Activated B cell treated with CpG ODN at 0.5 μM for 24 hours (primary cell): Measurements from ENCODE around the gene MFSD2A. TPM values are rescaled to one million over a fixed set of nuclear protein-coding genes. Genes with fewer than 3 reads are reported as not detected.

Experiments
- ATAC-seq: fragments of 200-7000 bp; cut with Tn5 transposase; one replicate; pipeline ENCODE4 v1.10.0; 2021; ENCODE audit warnings: low read depth, mild to moderate bottlenecking, moderate library complexity
- CTCF ChIA-PET: fragments of 350-600 bp; sonication (Branson Sonifier 250); formaldehyde crosslinking; loops from one replicate; lab custom pipeline; 2021; ENCODE audit warnings: antibody characterized with exemption; lab: Charles Lee
- POLR2A ChIA-PET: fragments of 350-600 bp; sonication (Branson Sonifier 250); formaldehyde crosslinking; loops from one replicate; lab custom pipeline; 2021; ENCODE audit warnings: antibody characterized with exemption; lab: Charles Lee
- DNase-seq: peaks from one replicate; pipeline ENCODE4 v3.0.0; 2022
- H3K27ac Mint-ChIP-seq: one replicate; pipeline ENCODE4 v1.8.0; 2020; ENCODE audit warnings: mixed read lengths
- H3K27me3 Mint-ChIP-seq: one replicate; pipeline ENCODE4 v1.8.0; 2021; ENCODE audit warnings: mixed read lengths
- H3K36me3 Mint-ChIP-seq: one replicate; pipeline ENCODE4 v1.8.0; 2021; ENCODE audit warnings: low read depth, mixed read lengths
- H3K4me1 Mint-ChIP-seq: one replicate; pipeline ENCODE4 v1.8.0; 2021; ENCODE audit warnings: mixed read lengths
- H3K4me3 Mint-ChIP-seq: one replicate; pipeline ENCODE4 v1.8.0; 2020; ENCODE audit warnings: mild to moderate bottlenecking, mixed read lengths
- H3K9me3 Mint-ChIP-seq: one replicate; pipeline ENCODE4 v1.8.0; 2020; ENCODE audit warnings: mixed read lengths
- CTCF ChIP-seq: fragments of 200-600 bp; IDR thresholded peaks from one replicate; pipeline ENCODE4 v1.8.0; 2022; ENCODE audit warnings: antibody characterized with exemption, mild to moderate bottlenecking
- intact Hi-C: fragments of 100-400 bp; cut with micrococcal nuclease; formaldehyde crosslinking; loops from one replicate; pipeline ENCODE4 v1.15.1; 2024
- total RNA-seq: library from RNA; stranded (reverse); gene quantifications from 2 replicates; pipeline ENCODE4 v1.2.3, GENCODE V29; 2022

MFSD2A gene
- total RNA-seq, 1 donor from 2014 or later: 36.0 TPM

- Mint-ChIP-seq H3K4me3 (no peak overlapping the region), H3K9me3 (no peaks in the 10 kb centered on the region), H3K4me1 (peaks cover 5% of the 10 kb centered on the region), H3K36me3 (no peaks in the 10 kb centered on the region), H3K27me3 (no peaks in the 10 kb centered on the region), H3K27ac (no peak overlapping the region)
- no peak for ATAC-seq
- DNase-seq: no peak
- POLR2A ChIA-PET: interaction anchor here (0.7 kb wide), 2 partner anchors 9 to 432 kb away, joined by 3 to 5 read pairs; no protein-coding TSS in a partner anchor
- TF ChIP-seq CTCF: no peak
- intact Hi-C loops: no loop called here
- CTCF ChIA-PET: interaction anchor here (1.2 kb wide), 1 partner anchor 103 kb away, joined by 3 read pairs; no protein-coding TSS in a partner anchor
Measured at GRCh38 chr1:39928809-39929587, 25.9 kb upstream of the MFSD2A start.

GRCh38 chr1:39933956-39934941, 20.7 kb upstream of the MFSD2A start:
- H3K36me3 Mint-ChIP-seq: no peaks in the 10 kb centered on the region
- peaks cover 4% of the 10 kb centered on the region for H3K4me1 Mint-ChIP-seq
- POLR2A ChIA-PET: no interaction called here
- CTCF ChIA-PET: no interaction called here
- no peak for TF ChIP-seq CTCF
- intact Hi-C loops: no loop called here
- no peak overlapping the region for H3K27ac Mint-ChIP-seq
- H3K9me3 Mint-ChIP-seq: no peaks in the 10 kb centered on the region
- H3K27me3 Mint-ChIP-seq: no peaks in the 10 kb centered on the region
- no peak overlapping the region for H3K4me3 Mint-ChIP-seq
- ATAC-seq (no peak), DNase-seq (no peak)

- POLR2A ChIA-PET: no interaction called here
- TF ChIP-seq CTCF: no peak
- Mint-ChIP-seq H3K4me1 (peaks cover 4% of the 10 kb centered on the region), H3K4me3 (no peak overlapping the region), H3K27me3 (no peaks in the 10 kb centered on the region), H3K36me3 (no peaks in the 10 kb centered on the region), H3K27ac (no peak overlapping the region), H3K9me3 (no peaks in the 10 kb centered on the region)
- ATAC-seq (no peak), DNase-seq (no peak)
- CTCF ChIA-PET: interaction anchor here (1.2 to 1.3 kb wide), 2 partner anchors 17 to 37 kb away, joined by 3 to 4 read pairs; no protein-coding TSS in a partner anchor
- intact Hi-C loops: no loop called here
Measured at GRCh38 chr1:39936724-39937491, 18.0 kb upstream of the MFSD2A start.

- H3K4me1 Mint-ChIP-seq: peaks cover 4% of the 10 kb centered on the region
- ATAC-seq (no peak), DNase-seq (no peak)
- intact Hi-C loops: no loop called here
- ChIA-PET CTCF (no interaction called here), POLR2A (no interaction called here)
- H3K9me3 Mint-ChIP-seq: no peaks in the 10 kb centered on the region
- no peak for TF ChIP-seq CTCF
- H3K4me3 Mint-ChIP-seq: no peak overlapping the region
- no peak overlapping the region for H3K27ac Mint-ChIP-seq
- no peaks in the 10 kb centered on the region for H3K36me3 Mint-ChIP-seq
- H3K27me3 Mint-ChIP-seq: no peaks in the 10 kb centered on the region
Measured at GRCh38 chr1:39938856-39939255, 16.1 kb upstream of the MFSD2A start.
